HCT116 (cell line): Measurements from ENCODE around the gene IL1RAPL2. TPM values are rescaled to one million over a fixed set of nuclear protein-coding genes. Genes with fewer than 3 reads are reported as not detected.

Experiments used
- ATAC-seq: fragments of 200-7000 bp; cut with Tn5 transposase; 2 replicates; pipeline ENCODE4 v1.9.1; 2020; ENCODE audit warnings: mild to moderate bottlenecking, moderate library complexity
- BruUV-seq: library from RNA; stranded (reverse); fragments of 400-500 nt; replicated peaks from 2 replicates; lab custom pipeline; 2021; lab: Mats Ljungman, UMichigan
- CTCF ChIA-PET: fragments of 300-600 bp; sonication (Branson Sonifier 250); formaldehyde crosslinking; loops from one replicate; lab custom pipeline; 2021; ENCODE audit warnings: antibody characterized with exemption; lab: Charles Lee
- POLR2A ChIA-PET: fragments of 300-600, 350-600 bp; sonication (Branson Sonifier 250); formaldehyde crosslinking; loops from one replicate; lab custom pipeline; 2021; ENCODE audit warnings: antibody characterized with exemption; lab: Charles Lee
- RAD21 ChIA-PET, 2 experiments: fragments of 300-600 bp; sonication (Branson Sonifier 250); formaldehyde crosslinking; loops; one replicate each; lab custom pipeline; 2023; ENCODE audit warnings: low total read pairs in 2 of 2; ENCODE audit not compliant: uncharacterized antibody in 2 of 2, unreplicated experiment in 2 of 2, low non-redundant PET in 1 of 2; lab: Charles Lee
- DNase-seq: peaks from one replicate; pipeline ENCODE4 v3.0.0-alpha.2; 2010; ENCODE audit warnings: low read depth, low spot score
- H2AFZ ChIP-seq: fragments of 200-600 bp; shearing (Covaris generic), sonication (generic); 2 replicates; pipeline ENCODE4 v1.6.1; 2017; ENCODE audit warnings: low read depth, mixed run types, mixed read lengths, antibody characterized with exemption, low read length; ENCODE audit not compliant: poor library complexity, severe bottlenecking
- H3K27ac ChIP-seq: 2 replicates; pipeline ENCODE4 v1.5.1; 2012; ENCODE audit warnings: low read depth, low read length
- H3K27me3 ChIP-seq: fragments of 200-600 bp; sonication (generic); 2 replicates; pipeline ENCODE4 v1.6.1; 2016; ENCODE audit warnings: mixed run types, low read length, mixed read lengths; ENCODE audit not compliant: insufficient read depth
- H3K36me3 ChIP-seq, 2 experiments: fragments of 200-500 bp in 1 of 2; fragments of 200-600 bp in 1 of 2; sonication (Bioruptor generic) in 1 of 2; sonication (generic) in 1 of 2; 2 replicates each; pipeline versions ENCODE4 v1.5.1 to v1.6.1; 2014 to 2016; ENCODE audit warnings: low read length in 2 of 2, inconsistent platforms in 1 of 2, mixed read lengths in 1 of 2, mixed run types in 1 of 2; ENCODE audit not compliant: insufficient read depth in 2 of 2, control insufficient read depth in 1 of 2
- H3K4me1 ChIP-seq, 2 experiments: fragments of 200-600 bp in 1 of 2; sonication (generic) in 1 of 2; 2 replicates each; pipeline versions ENCODE4 v1.5.1 to v1.6.1; 2012 to 2017; ENCODE audit warnings: low read length in 2 of 2, inconsistent platforms in 1 of 2, mild to moderate bottlenecking in 1 of 2, mixed read lengths in 1 of 2, mixed run types in 1 of 2, moderate library complexity in 1 of 2; ENCODE audit not compliant: insufficient read depth in 2 of 2, control insufficient read depth in 1 of 2
- H3K4me2 ChIP-seq: fragments of 200-600 bp; sonication (generic); 2 replicates; pipeline ENCODE4 v1.6.1; 2017; ENCODE audit warnings: mixed run types, low read length, mixed read lengths
- H3K4me3 ChIP-seq, 2 experiments: fragments of 200-600 bp in 1 of 2; sonication (generic) in 1 of 2; replicated peaks in 1 of 2; 2 replicates each; pipeline ENCODE4 v1.5.1; 2011 to 2016; ENCODE audit warnings: low read length in 2 of 2, control low read depth in 1 of 2, low read depth in 1 of 2, mild to moderate bottlenecking in 1 of 2, mixed read lengths in 1 of 2, mixed run types in 1 of 2
- H3K79me2 ChIP-seq: fragments of 200-600 bp; sonication (generic); 2 replicates; pipeline ENCODE4 v1.6.1; 2017; ENCODE audit warnings: mild to moderate bottlenecking, mixed run types, low read length, moderate library complexity, mixed read lengths; ENCODE audit not compliant: insufficient read depth
- H3K9ac ChIP-seq: fragments of 200-600 bp; sonication (generic); 2 replicates; pipeline ENCODE4 v1.6.1; 2016; ENCODE audit warnings: low read length, mixed read lengths
- H3K9me2 ChIP-seq: fragments of 200-600 bp; sonication (generic), shearing (Covaris generic); 2 replicates; pipeline ENCODE4 v1.6.1; 2017; ENCODE audit warnings: mixed run types, mild to moderate bottlenecking, moderate library complexity; ENCODE audit not compliant: insufficient read depth
- H3K9me3 ChIP-seq, 2 experiments: fragments of 200-500 bp in 1 of 2; fragments of 200-600 bp in 1 of 2; sonication (Bioruptor generic) in 1 of 2; sonication (generic) in 1 of 2; 2 replicates each; pipeline ENCODE4 v1.6.1; 2014 to 2017; ENCODE audit warnings: low read length in 2 of 2, mixed read lengths in 2 of 2, inconsistent platforms in 1 of 2, low read depth in 1 of 2, mild to moderate bottlenecking in 1 of 2, mixed run types in 1 of 2, moderate library complexity in 1 of 2; ENCODE audit not compliant: control insufficient read depth in 1 of 2, insufficient read depth in 1 of 2
- H4K20me1 ChIP-seq: fragments of 200-600 bp; sonication (generic), shearing (Covaris generic); 2 replicates; pipeline ENCODE4 v1.6.1; 2017; ENCODE audit warnings: mixed run types, mild to moderate bottlenecking, moderate library complexity; ENCODE audit not compliant: insufficient read depth
- CBX3 ChIP-seq: IDR thresholded peaks from 2 replicates; pipeline ENCODE4 v1.6.1; 2012; ENCODE audit warnings: low read depth
- CEBPB ChIP-seq: IDR thresholded peaks from 2 replicates; pipeline ENCODE4 v1.6.1; 2012; ENCODE audit warnings: low read depth
- CTCF ChIP-seq, 3 experiments: fragments of 200-600 bp in 1 of 3; sonication (generic) in 1 of 3; IDR thresholded peaks in 2 of 3; conservative IDR thresholded peaks in 1 of 3; 2 replicates each; pipeline ENCODE4 v1.5.1; 2012 to 2017; ENCODE audit warnings: low read depth in 2 of 3, low read length in 2 of 3, antibody characterized with exemption in 1 of 3, borderline replicate concordance in 1 of 3, control low read depth in 1 of 3, mild to moderate bottlenecking in 1 of 3, mixed read lengths in 1 of 3, mixed run types in 1 of 3, moderate library complexity in 1 of 3; ENCODE audit not compliant: insufficient read depth in 1 of 3
- EGR1 ChIP-seq: IDR thresholded peaks from 2 replicates; pipeline ENCODE4 v1.6.1; 2012; ENCODE audit warnings: low read depth
- ELF1 ChIP-seq: IDR thresholded peaks from 2 replicates; pipeline ENCODE4 v1.6.1; 2012; ENCODE audit warnings: low read depth, borderline replicate concordance
- EZH2 ChIP-seq: fragments of 200-600 bp; sonication (generic); IDR thresholded peaks from 2 replicates; pipeline ENCODE4 v1.6.1; 2017; ENCODE audit warnings: antibody characterized with exemption, mixed run types
- EZH2phosphoT487 ChIP-seq: fragments of 200-600 bp; IDR thresholded peaks from 2 replicates; pipeline ENCODE4 v1.6.1; 2018; ENCODE audit warnings: antibody characterized with exemption, borderline replicate concordance
- FOSL1 ChIP-seq: IDR thresholded peaks from 2 replicates; pipeline ENCODE4 v1.6.1; 2012; ENCODE audit warnings: low read depth
- JUND ChIP-seq: IDR thresholded peaks from 2 replicates; pipeline ENCODE4 v1.6.1; 2012
- MAX ChIP-seq: IDR thresholded peaks from 2 replicates; pipeline ENCODE4 v1.6.1; 2012
- POLR2A ChIP-seq: IDR thresholded peaks from 2 replicates; pipeline ENCODE4 v1.7.0; 2011; ENCODE audit warnings: borderline replicate concordance; ENCODE audit not compliant: insufficient read depth, insufficient read length; ENCODE audit errors: extremely low read depth
- POLR2AphosphoS5 ChIP-seq: IDR thresholded peaks from 2 replicates; pipeline ENCODE4 v1.6.1; 2011; ENCODE audit warnings: mild to moderate bottlenecking, low read depth, low read length, moderate library complexity
- RAD21 ChIP-seq: IDR thresholded peaks from 2 replicates; pipeline ENCODE4 v1.6.1; 2012; ENCODE audit warnings: low read depth, mild to moderate bottlenecking
- SIN3A ChIP-seq: IDR thresholded peaks from 2 replicates; pipeline ENCODE4 v1.6.1; 2012; ENCODE audit warnings: low read depth
- SRF ChIP-seq: IDR thresholded peaks from 2 replicates; pipeline ENCODE4 v1.6.1; 2012; ENCODE audit warnings: low read depth
- TCF7L2 ChIP-seq: IDR thresholded peaks from 2 replicates; pipeline ENCODE4 v1.7.0; 2011; ENCODE audit warnings: borderline replicate concordance, inconsistent platforms; ENCODE audit not compliant: insufficient read depth, insufficient read length; ENCODE audit errors: extremely low read depth
- ZBTB33 ChIP-seq: IDR thresholded peaks from 2 replicates; pipeline ENCODE4 v1.6.1; 2011; ENCODE audit warnings: mild to moderate bottlenecking, low read length, moderate library complexity; ENCODE audit not compliant: insufficient replicate concordance; ENCODE audit errors: extremely low read depth
- ZFX ChIP-seq: fragments of 450-650 bp; IDR thresholded peaks from 2 replicates; pipeline ENCODE4 v1.6.1; 2017
- ZNF274 ChIP-seq: fragments of 200-500 bp; sonication (Bioruptor generic); IDR thresholded peaks from 2 replicates; pipeline ENCODE4 v1.6.1; 2014; ENCODE audit warnings: mild to moderate bottlenecking, low read depth, low read length, inconsistent platforms
- intact Hi-C: fragments of 100-400 bp; cut with micrococcal nuclease; formaldehyde crosslinking; loops from 2 replicates; pipeline ENCODE4 v1.10.0; 2022
- total RNA-seq: library from RNA; stranded (reverse); gene quantifications from one replicate; pipeline ENCODE4 v1.2.1, GENCODE V29; 2021; ENCODE audit not compliant: unreplicated experiment

IL1RAPL2 gene
- total RNA-seq, 1 experiment from 2014 or later: not detected

- Histone ChIP-seq H3K9me3 (no peaks in the 10 kb centered on the region), H2AFZ (no peak overlapping the region), H3K27me3 (no peaks in the 10 kb centered on the region), H3K9me2 (no peaks in the 10 kb centered on the region), H3K79me2 (no peaks in the 10 kb centered on the region), H3K27ac (no peak overlapping the region), H3K4me1 (no peaks in the 10 kb centered on the region), H3K4me3 (no peak overlapping the region), H3K9ac (no peak overlapping the region), H4K20me1 (no peaks in the 10 kb centered on the region), H3K4me2 (no peak overlapping the region), H3K36me3 (no peaks in the 10 kb centered on the region)
- ChIA-PET RAD21 (no interaction called here), CTCF (no interaction called here), POLR2A (no interaction called here)
- DNase-seq (no peak), ATAC-seq (no peak)
- BruUV-seq: no TSS peak
- intact Hi-C loops: no loop called here
- TF ChIP-seq JUND (no peak), SIN3A (no peak), ZBTB33 (no peak), TCF7L2 (no peak), EZH2 (no peak), ZNF274 (no peak), CBX3 (no peak), ZFX (no peak), EZH2phosphoT487 (no peak), POLR2A (no peak), MAX (no peak), ELF1 (no peak), CTCF (IDR thresholded peaks at IDR 0.05 in 2 of 3, conservative IDR thresholded peaks at IDR 0.05 in 1 of 3; ENCODE audit: borderline replicate concordance in 1 of 3, insufficient read depth in 1 of 3, low read depth in 2 of 3, low read length in 2 of 3) (no peak), FOSL1 (no peak), CEBPB (no peak), EGR1 (no peak), POLR2AphosphoS5 (no peak), RAD21 (no peak), SRF (no peak)
Observed at GRCh38 chrX:105700331-105700730, 1134.3 kb downstream of the IL1RAPL2 start.
